ENCODE data around the gene MED26.
A peak's percentile ranks its signal among the peaks of the same experiment; 100 is the strongest.

Gene MED26

DNA sequence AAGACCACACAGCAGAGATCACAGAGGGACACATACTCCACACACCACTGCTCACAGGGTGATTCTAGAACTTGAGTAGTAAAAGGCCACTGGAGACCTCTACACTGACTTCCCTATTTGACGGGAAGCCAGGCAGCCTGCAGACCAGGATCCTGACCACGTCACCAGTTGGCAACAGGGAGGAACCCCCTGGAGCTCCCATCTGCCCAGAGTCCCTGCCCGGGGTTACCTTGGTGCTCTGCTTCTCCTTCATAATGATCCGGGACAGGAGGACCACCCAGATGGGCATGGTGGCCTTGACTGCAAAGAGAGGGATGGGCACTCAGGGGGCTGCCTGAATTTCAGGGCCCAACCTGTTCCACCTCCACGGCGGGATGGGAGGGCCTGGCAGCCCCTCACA lies 56.7 kb downstream of the MED26 start:
- H3K27ac ChIP-seq = peak overlapping the region; percentile 92
- H3K4me1 ChIP-seq (ENCODE audit: control insufficient read depth in 1 of 2, insufficient read depth in 1 of 2, low read depth in 1 of 2, low read length in 1 of 2) = peaks cover 31 to 42% of the 10 kb centered on the region in 2 experiments

DNA sequence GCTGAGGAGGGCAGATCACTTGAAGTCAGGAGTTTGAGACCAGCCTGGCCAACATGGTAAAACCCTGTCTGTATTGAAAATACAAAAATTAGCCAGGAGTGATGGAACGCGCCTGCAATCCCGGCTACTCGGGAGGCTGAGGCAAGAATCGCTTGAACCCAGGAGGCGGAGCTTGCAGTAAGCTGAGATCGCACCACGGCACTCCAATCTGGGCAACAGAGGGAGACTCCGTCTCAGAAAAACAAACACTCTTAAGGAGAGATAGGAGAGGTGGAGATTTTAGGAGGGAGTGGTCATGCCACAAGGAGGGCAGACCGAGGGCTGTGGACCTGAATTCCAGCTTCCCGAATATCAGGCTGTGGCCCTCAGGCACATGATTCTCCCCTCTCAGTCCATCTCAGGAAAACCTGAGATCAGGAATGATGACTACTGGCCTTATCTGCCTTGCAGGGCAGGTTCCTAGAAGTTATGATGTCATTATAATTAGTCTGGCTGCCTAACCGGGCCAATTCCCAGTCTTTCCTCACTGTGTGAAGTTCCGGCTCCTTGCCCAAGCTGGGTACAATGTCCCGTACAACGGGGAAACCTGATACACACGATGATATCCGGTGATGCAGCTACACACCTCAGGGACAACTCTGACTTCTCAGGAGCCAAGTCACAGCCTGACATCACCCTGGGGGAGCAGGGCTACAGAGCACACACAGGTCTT lies 58.2 kb downstream of the MED26 start:
- Histone ChIP-seq H3K27ac (no peak overlapping the region), H3K4me1 (ENCODE audit: control insufficient read depth in 1 of 2, insufficient read depth in 1 of 2, low read depth in 1 of 2, low read length in 1 of 2) (peaks cover 37 to 48% of the 10 kb centered on the region in 2 experiments), H3K4me3 (ENCODE audit: low read depth in 1 of 2, low read length in 1 of 2) (no peak overlapping the region), H3K27me3 (no peaks in the 10 kb centered on the region), H3K9me3 (no peaks in the 10 kb centered on the region), H3K36me3 (peaks cover 46% of the 10 kb centered on the region)
- TF ChIP-seq, protein P1, sequence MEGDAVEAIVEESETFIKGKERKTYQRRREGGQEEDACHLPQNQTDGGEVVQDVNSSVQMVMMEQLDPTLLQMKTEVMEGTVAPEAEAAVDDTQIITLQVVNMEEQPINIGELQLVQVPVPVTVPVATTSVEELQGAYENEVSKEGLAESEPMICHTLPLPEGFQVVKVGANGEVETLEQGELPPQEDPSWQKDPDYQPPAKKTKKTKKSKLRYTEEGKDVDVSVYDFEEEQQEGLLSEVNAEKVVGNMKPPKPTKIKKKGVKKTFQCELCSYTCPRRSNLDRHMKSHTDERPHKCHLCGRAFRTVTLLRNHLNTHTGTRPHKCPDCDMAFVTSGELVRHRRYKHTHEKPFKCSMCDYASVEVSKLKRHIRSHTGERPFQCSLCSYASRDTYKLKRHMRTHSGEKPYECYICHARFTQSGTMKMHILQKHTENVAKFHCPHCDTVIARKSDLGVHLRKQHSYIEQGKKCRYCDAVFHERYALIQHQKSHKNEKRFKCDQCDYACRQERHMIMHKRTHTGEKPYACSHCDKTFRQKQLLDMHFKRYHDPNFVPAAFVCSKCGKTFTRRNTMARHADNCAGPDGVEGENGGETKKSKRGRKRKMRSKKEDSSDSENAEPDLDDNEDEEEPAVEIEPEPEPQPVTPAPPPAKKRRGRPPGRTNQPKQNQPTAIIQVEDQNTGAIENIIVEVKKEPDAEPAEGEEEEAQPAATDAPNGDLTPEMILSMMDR (IDR thresholded peaks at IDR 0.05) = no peak

More for the DNA sequence above, 56.7 kb downstream of the MED26 start:
- Histone ChIP-seq H3K4me3 (ENCODE audit: low read depth in 1 of 2, low read length in 1 of 2) (peak overlapping the region; percentile 88 to 92), H3K27me3 (no peaks in the 10 kb centered on the region), H3K9me3 (no peaks in the 10 kb centered on the region), H3K36me3 (peaks cover 53% of the 10 kb centered on the region)
- TF ChIP-seq, protein P1 (IDR thresholded peaks at IDR 0.05) = no peak

DNA sequence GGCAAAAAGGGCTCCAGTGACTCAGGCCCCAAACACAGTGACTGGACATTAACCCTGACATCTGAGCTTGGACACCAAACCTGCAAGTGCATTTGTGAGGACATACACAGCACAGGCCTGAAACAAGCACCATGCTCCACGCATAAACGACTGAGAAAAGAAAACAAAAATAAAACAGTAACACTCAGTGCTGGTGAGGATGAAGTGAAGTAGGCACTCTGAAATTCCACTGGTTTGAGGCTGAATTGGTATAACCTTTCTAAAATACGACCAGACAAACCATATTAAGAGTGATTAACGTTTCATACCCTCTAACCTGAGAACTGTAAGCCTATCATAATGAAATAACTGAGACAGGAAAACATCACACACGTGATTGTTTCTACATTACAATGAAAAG lies 61.3 kb downstream of the MED26 start:
- Histone ChIP-seq H3K9me3 (no peaks in the 10 kb centered on the region), H3K36me3 (peaks cover 69% of the 10 kb centered on the region), H3K27me3 (no peaks in the 10 kb centered on the region), H3K27ac (peak overlapping the region; percentile 86), H3K4me3 (ENCODE audit: low read depth in 1 of 2, low read length in 1 of 2) (peak overlapping the region in 1 of 2 experiments; percentile 26), H3K4me1 (ENCODE audit: control insufficient read depth in 1 of 2, insufficient read depth in 1 of 2, low read depth in 1 of 2, low read length in 1 of 2) (peaks cover 18 to 25% of the 10 kb centered on the region in 2 experiments)
- TF ChIP-seq, protein P1 (IDR thresholded peaks at IDR 0.05) = no peak

DNA sequence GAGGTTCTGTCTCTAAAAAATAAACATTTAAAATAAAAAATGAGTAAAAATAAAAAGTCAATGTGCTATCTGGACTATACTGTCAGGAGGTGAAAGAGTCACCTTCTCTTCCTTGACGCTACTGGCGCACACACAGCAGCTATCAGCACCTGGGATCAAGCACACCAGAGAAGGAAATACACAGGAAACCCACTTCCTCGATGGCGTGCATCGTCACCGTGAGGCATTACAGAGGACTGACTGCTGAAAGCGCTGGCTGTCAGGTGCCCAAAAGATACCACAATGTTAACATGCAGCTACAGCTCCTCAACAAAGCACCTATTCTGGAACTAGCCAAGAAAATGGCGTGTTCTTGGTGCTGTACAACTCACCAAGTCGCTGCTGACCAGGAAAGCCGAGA lies 61.8 kb downstream of the MED26 start:
- Histone ChIP-seq H3K4me1 (ENCODE audit: control insufficient read depth in 1 of 2, insufficient read depth in 1 of 2, low read depth in 1 of 2, low read length in 1 of 2) (peaks cover 12 to 19% of the 10 kb centered on the region in 2 experiments), H3K36me3 (peaks cover 74% of the 10 kb centered on the region), H3K4me3 (ENCODE audit: low read depth in 1 of 2, low read length in 1 of 2) (peak overlapping the region in 1 of 2 experiments; percentile 26), H3K27ac (peak overlapping the region; percentile 86), H3K27me3 (no peaks in the 10 kb centered on the region), H3K9me3 (no peaks in the 10 kb centered on the region)
- TF ChIP-seq, protein P1 (IDR thresholded peaks at IDR 0.05) = no peak

DNA sequence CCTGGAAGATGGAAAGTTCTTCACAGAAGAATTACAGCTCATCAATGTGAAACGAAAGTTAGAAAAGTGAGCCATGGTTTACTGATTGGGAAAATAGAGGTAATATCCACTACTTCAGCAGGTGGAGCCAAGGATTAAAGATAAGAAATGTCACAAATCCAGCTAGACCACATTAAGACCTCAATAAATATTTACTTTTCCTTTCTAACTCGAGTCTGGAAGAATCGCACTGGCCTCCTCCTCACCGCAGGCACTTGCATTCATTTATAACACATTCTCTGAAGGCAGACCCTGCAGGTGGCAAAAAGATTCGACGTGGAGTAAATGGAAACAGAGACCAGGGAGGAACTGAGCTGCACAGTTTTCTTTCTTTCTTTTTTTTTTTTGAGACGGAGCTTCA lies 63.2 kb downstream of the MED26 start:
- H3K27ac ChIP-seq = no peak overlapping the region
- peaks cover 71% of the 10 kb centered on the region for H3K36me3 ChIP-seq
- peaks cover 8 to 11% of the 10 kb centered on the region in 2 experiments for H3K4me1 ChIP-seq (ENCODE audit: control insufficient read depth in 1 of 2, insufficient read depth in 1 of 2, low read depth in 1 of 2, low read length in 1 of 2)
- TF ChIP-seq, protein P1 (IDR thresholded peaks at IDR 0.05) = no peak
- H3K9me3 ChIP-seq = no peaks in the 10 kb centered on the region
- no peak overlapping the region for H3K4me3 ChIP-seq (ENCODE audit: low read depth in 1 of 2, low read length in 1 of 2)
- H3K27me3 ChIP-seq = no peaks in the 10 kb centered on the region

Measured in neutrophil (primary cell).